ENCODE results near the gene CASP10.

DNA sequence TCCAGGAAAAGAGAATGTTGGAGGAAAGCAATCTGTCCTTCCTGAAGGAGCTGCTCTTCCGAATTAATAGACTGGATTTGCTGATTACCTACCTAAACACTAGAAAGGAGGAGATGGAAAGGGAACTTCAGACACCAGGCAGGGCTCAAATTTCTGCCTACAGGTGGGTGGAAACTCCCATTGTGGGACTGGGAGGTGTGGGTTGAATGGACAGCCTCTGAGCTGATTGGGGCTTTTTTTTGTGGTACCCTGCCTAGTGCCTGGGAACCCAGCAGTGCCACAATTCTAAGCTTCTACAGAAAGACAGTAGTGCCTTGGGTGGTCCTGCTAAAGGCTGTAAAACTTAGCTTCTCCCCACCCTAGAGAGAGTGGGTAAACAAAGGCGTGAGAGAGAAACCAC lies 83.7 kb downstream of the CASP10 start:
- TF ChIP-seq, protein P1, sequence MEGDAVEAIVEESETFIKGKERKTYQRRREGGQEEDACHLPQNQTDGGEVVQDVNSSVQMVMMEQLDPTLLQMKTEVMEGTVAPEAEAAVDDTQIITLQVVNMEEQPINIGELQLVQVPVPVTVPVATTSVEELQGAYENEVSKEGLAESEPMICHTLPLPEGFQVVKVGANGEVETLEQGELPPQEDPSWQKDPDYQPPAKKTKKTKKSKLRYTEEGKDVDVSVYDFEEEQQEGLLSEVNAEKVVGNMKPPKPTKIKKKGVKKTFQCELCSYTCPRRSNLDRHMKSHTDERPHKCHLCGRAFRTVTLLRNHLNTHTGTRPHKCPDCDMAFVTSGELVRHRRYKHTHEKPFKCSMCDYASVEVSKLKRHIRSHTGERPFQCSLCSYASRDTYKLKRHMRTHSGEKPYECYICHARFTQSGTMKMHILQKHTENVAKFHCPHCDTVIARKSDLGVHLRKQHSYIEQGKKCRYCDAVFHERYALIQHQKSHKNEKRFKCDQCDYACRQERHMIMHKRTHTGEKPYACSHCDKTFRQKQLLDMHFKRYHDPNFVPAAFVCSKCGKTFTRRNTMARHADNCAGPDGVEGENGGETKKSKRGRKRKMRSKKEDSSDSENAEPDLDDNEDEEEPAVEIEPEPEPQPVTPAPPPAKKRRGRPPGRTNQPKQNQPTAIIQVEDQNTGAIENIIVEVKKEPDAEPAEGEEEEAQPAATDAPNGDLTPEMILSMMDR (conservative IDR thresholded peaks at IDR 0.05; ENCODE audit: low read depth, low read length) = no peak
- TF ChIP-seq EZH2 (IDR thresholded peaks at IDR 0.05; ENCODE audit: borderline replicate concordance, low read depth, low read length, poor library complexity, severe bottlenecking) = no peak

Data from A673 (cell line).